K562 (cell line): Measurements from ENCODE around the gene TAF5L. TPM values are rescaled to one million over a fixed set of nuclear protein-coding genes. Genes with fewer than 3 reads are reported as not detected.

Experiments used
- IFI16 ChIP-seq: fragments of 250-450 bp; sonication (Bioruptor Pico); IDR thresholded peaks from 2 replicates; pipeline ENCODE4 v2.1.2; 2022; ENCODE audit warnings: mild to moderate bottlenecking, inconsistent platforms
- NFE2 ChIP-seq: IDR thresholded peaks from 2 replicates; pipeline ENCODE4 v1.6.1; 2014; ENCODE audit warnings: antibody characterized with exemption, low read depth
- POLR3A ChIP-seq: IDR thresholded peaks from 2 replicates; pipeline ENCODE4 v1.6.1; 2011; ENCODE audit warnings: borderline replicate concordance, mild to moderate bottlenecking, moderate library complexity; ENCODE audit not compliant: insufficient read length, insufficient read depth; ENCODE audit errors: extremely low read depth
- polyA plus RNA-seq, 8 experiments: library from polyadenylated mRNA; depleted of rRNA in 4 of 8; stranded (reverse) in 5 of 8; unstranded in 3 of 8; fragments of >200 nt; fragmentation: Nextera tagmentation in 2 of 8; fragmentation: Illumina TruSeq in 1 of 8; extraction: Ambion mirVana in 2 of 8; extraction: Trizol in 1 of 8; gene quantifications; 2 replicates each; pipeline versions ENCODE4 v1.2.1 to v1.2.3, GENCODE V29; 2011 to 2014; ENCODE audit warnings: inconsistent platforms in 1 of 8, missing spikeins in 1 of 8
- total RNA-seq, 7 experiments: library from RNA; depleted of rRNA in 6 of 7; stranded (reverse); fragments of >200 nt in 6 of 7; fragmentation: Illumina TruSeq in 2 of 7; extraction: Trizol in 2 of 7; gene quantifications; 2 replicates each; pipeline versions ENCODE4 v1.2.1 to v1.2.3, GENCODE V29; 2011 to 2021; ENCODE audit warnings: low replicate concordance in 1 of 7
- TF ChIP-seq, protein P1 (sequence below): fragments of 250-450 bp; sonication (Bioruptor Pico); IDR thresholded peaks from 2 replicates; pipeline ENCODE4 v1.4.0; 2020; ENCODE audit warnings: mild to moderate bottlenecking, moderate library complexity
- TF ChIP-seq, protein P2 (sequence below): fragments of 250-450 bp; sonication (Bioruptor Pico); IDR thresholded peaks from 2 replicates; pipeline ENCODE4 v1.4.0; 2020
- TF ChIP-seq, protein P3 (sequence below): sonication (generic); formaldehyde crosslinking; IDR thresholded peaks from 2 replicates; pipeline ENCODE4 v1.8.0; 2022; ENCODE audit warnings: mild to moderate bottlenecking, missing genetic modification reagents
- TF ChIP-seq, protein P4 (sequence below): sonication (generic); formaldehyde crosslinking; IDR thresholded peaks from 2 replicates; pipeline ENCODE4 v1.8.0; 2023; ENCODE audit warnings: mild to moderate bottlenecking, missing genetic modification reagents

TAF5L gene
- total and polyA plus RNA-seq, 9 of the 15 experiments (the other 6 are each of a cell fraction or from before 2014, with no cell fraction given), result 2.2 to 34.2 (median 23.3) TPM

DNA sequence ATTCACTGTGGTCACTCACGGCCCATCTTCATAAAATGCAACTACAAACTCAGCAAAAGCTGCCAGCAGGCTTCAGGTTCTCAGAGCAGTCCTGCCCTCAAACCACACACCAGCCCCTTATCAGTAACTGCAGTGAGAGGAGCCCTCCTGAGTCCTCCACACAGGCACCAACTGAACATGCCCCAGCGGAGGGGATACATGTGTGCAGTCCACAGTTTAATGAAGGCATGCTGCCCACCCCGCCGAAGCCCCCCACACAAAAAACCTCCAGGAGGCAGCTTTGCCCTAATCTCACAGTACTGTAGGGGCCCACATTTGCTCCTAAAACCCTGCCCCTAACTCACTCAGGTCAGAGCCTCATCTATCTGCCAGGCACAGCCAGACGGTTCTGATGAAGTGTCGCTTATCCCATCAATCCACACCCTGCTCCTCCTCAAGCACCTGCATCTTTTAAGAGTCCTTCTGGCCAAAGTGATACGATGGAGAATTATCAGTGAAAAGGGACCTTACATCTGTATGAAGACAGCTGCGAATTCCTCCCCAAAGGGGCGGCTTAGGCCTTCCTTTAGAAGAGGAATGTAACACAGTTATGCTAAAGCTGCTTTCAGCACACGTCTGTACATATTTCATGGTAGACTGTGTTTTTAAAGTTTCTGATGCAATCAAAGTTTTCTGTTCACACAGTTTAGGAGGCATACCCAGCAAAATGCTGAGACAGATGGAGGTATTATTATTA lies 70.9 kb downstream of the TAF5L start (continued):
- TF ChIP-seq, protein P1, sequence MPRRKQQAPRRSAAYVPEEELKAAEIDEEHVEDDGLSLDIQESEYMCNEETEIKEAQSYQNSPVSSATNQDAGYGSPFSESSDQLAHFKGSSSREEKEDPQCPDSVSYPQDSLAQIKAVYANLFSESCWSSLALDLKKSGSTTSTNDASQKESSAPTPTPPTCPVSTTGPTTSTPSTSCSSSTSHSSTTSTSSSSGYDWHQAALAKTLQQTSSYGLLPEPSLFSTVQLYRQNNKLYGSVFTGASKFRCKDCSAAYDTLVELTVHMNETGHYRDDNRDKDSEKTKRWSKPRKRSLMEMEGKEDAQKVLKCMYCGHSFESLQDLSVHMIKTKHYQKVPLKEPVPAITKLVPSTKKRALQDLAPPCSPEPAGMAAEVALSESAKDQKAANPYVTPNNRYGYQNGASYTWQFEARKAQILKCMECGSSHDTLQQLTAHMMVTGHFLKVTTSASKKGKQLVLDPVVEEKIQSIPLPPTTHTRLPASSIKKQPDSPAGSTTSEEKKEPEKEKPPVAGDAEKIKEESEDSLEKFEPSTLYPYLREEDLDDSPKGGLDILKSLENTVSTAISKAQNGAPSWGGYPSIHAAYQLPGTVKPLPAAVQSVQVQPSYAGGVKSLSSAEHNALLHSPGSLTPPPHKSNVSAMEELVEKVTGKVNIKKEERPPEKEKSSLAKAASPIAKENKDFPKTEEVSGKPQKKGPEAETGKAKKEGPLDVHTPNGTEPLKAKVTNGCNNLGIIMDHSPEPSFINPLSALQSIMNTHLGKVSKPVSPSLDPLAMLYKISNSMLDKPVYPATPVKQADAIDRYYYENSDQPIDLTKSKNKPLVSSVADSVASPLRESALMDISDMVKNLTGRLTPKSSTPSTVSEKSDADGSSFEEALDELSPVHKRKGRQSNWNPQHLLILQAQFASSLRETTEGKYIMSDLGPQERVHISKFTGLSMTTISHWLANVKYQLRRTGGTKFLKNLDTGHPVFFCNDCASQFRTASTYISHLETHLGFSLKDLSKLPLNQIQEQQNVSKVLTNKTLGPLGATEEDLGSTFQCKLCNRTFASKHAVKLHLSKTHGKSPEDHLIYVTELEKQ, result no peak
- TF ChIP-seq, protein P2, sequence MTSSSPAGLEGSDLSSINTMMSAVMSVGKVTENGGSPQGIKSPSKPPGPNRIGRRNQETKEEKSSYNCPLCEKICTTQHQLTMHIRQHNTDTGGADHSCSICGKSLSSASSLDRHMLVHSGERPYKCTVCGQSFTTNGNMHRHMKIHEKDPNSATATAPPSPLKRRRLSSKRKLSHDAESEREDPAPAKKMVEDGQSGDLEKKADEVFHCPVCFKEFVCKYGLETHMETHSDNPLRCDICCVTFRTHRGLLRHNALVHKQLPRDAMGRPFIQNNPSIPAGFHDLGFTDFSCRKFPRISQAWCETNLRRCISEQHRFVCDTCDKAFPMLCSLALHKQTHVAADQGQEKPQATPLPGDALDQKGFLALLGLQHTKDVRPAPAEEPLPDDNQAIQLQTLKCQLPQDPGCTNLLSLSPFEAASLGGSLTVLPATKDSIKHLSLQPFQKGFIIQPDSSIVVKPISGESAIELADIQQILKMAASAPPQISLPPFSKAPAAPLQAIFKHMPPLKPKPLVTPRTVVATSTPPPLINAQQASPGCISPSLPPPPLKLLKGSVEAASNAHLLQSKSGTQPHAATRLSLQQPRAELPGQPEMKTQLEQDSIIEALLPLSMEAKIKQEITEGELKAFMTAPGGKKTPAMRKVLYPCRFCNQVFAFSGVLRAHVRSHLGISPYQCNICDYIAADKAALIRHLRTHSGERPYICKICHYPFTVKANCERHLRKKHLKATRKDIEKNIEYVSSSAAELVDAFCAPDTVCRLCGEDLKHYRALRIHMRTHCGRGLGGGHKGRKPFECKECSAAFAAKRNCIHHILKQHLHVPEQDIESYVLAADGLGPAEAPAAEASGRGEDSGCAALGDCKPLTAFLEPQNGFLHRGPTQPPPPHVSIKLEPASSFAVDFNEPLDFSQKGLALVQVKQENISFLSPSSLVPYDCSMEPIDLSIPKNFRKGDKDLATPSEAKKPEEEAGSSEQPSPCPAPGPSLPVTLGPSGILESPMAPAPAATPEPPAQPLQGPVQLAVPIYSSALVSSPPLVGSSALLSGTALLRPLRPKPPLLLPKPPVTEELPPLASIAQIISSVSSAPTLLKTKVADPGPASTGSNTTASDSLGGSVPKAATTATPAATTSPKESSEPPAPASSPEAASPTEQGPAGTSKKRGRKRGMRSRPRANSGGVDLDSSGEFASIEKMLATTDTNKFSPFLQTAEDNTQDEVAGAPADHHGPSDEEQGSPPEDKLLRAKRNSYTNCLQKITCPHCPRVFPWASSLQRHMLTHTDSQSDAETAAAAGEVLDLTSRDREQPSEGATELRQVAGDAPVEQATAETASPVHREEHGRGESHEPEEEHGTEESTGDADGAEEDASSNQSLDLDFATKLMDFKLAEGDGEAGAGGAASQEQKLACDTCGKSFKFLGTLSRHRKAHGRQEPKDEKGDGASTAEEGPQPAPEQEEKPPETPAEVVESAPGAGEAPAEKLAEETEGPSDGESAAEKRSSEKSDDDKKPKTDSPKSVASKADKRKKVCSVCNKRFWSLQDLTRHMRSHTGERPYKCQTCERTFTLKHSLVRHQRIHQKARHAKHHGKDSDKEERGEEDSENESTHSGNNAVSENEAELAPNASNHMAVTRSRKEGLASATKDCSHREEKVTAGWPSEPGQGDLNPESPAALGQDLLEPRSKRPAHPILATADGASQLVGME (CRISPR knock-in tag), result no peak
- TF ChIP-seq POLR3A (no peak), NFE2 (peak; percentile 18; the same call in 1 of the 2 replicates), IFI16 (CRISPR knock-in tag) (no peak)
- TF ChIP-seq, protein P3, sequence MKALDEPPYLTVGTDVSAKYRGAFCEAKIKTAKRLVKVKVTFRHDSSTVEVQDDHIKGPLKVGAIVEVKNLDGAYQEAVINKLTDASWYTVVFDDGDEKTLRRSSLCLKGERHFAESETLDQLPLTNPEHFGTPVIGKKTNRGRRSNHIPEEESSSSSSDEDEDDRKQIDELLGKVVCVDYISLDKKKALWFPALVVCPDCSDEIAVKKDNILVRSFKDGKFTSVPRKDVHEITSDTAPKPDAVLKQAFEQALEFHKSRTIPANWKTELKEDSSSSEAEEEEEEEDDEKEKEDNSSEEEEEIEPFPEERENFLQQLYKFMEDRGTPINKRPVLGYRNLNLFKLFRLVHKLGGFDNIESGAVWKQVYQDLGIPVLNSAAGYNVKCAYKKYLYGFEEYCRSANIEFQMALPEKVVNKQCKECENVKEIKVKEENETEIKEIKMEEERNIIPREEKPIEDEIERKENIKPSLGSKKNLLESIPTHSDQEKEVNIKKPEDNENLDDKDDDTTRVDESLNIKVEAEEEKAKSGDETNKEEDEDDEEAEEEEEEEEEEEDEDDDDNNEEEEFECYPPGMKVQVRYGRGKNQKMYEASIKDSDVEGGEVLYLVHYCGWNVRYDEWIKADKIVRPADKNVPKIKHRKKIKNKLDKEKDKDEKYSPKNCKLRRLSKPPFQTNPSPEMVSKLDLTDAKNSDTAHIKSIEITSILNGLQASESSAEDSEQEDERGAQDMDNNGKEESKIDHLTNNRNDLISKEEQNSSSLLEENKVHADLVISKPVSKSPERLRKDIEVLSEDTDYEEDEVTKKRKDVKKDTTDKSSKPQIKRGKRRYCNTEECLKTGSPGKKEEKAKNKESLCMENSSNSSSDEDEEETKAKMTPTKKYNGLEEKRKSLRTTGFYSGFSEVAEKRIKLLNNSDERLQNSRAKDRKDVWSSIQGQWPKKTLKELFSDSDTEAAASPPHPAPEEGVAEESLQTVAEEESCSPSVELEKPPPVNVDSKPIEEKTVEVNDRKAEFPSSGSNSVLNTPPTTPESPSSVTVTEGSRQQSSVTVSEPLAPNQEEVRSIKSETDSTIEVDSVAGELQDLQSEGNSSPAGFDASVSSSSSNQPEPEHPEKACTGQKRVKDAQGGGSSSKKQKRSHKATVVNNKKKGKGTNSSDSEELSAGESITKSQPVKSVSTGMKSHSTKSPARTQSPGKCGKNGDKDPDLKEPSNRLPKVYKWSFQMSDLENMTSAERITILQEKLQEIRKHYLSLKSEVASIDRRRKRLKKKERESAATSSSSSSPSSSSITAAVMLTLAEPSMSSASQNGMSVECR (CRISPR knock-in tag), result 0 out of 2 replicates have a peak, but pooled peaks have one; percentile 66
- TF ChIP-seq, protein P4, sequence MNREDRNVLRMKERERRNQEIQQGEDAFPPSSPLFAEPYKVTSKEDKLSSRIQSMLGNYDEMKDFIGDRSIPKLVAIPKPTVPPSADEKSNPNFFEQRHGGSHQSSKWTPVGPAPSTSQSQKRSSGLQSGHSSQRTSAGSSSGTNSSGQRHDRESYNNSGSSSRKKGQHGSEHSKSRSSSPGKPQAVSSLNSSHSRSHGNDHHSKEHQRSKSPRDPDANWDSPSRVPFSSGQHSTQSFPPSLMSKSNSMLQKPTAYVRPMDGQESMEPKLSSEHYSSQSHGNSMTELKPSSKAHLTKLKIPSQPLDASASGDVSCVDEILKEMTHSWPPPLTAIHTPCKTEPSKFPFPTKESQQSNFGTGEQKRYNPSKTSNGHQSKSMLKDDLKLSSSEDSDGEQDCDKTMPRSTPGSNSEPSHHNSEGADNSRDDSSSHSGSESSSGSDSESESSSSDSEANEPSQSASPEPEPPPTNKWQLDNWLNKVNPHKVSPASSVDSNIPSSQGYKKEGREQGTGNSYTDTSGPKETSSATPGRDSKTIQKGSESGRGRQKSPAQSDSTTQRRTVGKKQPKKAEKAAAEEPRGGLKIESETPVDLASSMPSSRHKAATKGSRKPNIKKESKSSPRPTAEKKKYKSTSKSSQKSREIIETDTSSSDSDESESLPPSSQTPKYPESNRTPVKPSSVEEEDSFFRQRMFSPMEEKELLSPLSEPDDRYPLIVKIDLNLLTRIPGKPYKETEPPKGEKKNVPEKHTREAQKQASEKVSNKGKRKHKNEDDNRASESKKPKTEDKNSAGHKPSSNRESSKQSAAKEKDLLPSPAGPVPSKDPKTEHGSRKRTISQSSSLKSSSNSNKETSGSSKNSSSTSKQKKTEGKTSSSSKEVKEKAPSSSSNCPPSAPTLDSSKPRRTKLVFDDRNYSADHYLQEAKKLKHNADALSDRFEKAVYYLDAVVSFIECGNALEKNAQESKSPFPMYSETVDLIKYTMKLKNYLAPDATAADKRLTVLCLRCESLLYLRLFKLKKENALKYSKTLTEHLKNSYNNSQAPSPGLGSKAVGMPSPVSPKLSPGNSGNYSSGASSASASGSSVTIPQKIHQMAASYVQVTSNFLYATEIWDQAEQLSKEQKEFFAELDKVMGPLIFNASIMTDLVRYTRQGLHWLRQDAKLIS, result 0 out of 2 replicates have a peak, but pooled peaks have one; percentile 52
